Measurements from ENCODE around the gene ZNF473. TPM values are rescaled to one million over a fixed set of nuclear protein-coding genes. Genes with fewer than 3 reads are reported as not detected.

The ZNF473 gene
- total and polyA plus RNA-seq, 2 experiments from 2014 or later, result 3.3 to 18.9 TPM

DNA sequence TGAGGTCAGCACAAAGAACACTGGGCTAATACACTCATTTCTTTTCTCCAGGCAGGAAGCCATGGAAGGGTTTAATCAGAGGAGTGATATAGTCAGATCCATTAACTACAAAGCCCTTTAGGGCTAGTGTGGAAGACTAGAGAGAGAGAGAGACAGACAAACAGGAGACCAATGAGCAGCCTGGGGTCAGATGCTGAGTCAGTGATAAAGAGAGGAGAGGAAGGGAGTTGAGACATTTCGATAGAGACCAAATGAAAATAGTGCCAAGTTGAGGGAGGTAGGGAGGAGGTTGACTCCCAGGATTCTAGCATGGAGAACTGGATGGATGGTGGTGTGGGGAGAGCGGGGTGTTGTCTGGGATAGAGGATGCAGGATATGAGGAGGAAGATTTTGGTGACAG is 18.2 kb downstream of the ZNF473 start (continued):
- TF ChIP-seq, protein P1, sequence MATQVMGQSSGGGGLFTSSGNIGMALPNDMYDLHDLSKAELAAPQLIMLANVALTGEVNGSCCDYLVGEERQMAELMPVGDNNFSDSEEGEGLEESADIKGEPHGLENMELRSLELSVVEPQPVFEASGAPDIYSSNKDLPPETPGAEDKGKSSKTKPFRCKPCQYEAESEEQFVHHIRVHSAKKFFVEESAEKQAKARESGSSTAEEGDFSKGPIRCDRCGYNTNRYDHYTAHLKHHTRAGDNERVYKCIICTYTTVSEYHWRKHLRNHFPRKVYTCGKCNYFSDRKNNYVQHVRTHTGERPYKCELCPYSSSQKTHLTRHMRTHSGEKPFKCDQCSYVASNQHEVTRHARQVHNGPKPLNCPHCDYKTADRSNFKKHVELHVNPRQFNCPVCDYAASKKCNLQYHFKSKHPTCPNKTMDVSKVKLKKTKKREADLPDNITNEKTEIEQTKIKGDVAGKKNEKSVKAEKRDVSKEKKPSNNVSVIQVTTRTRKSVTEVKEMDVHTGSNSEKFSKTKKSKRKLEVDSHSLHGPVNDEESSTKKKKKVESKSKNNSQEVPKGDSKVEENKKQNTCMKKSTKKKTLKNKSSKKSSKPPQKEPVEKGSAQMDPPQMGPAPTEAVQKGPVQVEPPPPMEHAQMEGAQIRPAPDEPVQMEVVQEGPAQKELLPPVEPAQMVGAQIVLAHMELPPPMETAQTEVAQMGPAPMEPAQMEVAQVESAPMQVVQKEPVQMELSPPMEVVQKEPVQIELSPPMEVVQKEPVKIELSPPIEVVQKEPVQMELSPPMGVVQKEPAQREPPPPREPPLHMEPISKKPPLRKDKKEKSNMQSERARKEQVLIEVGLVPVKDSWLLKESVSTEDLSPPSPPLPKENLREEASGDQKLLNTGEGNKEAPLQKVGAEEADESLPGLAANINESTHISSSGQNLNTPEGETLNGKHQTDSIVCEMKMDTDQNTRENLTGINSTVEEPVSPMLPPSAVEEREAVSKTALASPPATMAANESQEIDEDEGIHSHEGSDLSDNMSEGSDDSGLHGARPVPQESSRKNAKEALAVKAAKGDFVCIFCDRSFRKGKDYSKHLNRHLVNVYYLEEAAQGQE (IDR thresholded peaks at IDR 0.05; ENCODE audit: unreplicated experiment), result no peak
- no peak for TF ChIP-seq EZH2phosphoT487 (IDR thresholded peaks at IDR 0.05; ENCODE audit: unreplicated experiment)
- TF ChIP-seq ZNF331 (CRISPR knock-in tag; IDR thresholded peaks at IDR 0.05; ENCODE audit: low read depth), result no peak
- TF ChIP-seq CREB1 (CRISPR knock-in tag; IDR thresholded peaks at IDR 0.05; ENCODE audit: low read depth), result no peak
- TF ChIP-seq STAT1 (IDR thresholded peaks at IDR 0.05; ENCODE audit: unreplicated experiment), result no peak
- TF ChIP-seq, protein P2, sequence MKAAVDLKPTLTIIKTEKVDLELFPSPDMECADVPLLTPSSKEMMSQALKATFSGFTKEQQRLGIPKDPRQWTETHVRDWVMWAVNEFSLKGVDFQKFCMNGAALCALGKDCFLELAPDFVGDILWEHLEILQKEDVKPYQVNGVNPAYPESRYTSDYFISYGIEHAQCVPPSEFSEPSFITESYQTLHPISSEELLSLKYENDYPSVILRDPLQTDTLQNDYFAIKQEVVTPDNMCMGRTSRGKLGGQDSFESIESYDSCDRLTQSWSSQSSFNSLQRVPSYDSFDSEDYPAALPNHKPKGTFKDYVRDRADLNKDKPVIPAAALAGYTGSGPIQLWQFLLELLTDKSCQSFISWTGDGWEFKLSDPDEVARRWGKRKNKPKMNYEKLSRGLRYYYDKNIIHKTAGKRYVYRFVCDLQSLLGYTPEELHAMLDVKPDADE (IDR thresholded peaks at IDR 0.05), result no peak
- TF ChIP-seq JUNB (IDR thresholded peaks at IDR 0.05; ENCODE audit: unreplicated experiment), result no peak

DNA sequence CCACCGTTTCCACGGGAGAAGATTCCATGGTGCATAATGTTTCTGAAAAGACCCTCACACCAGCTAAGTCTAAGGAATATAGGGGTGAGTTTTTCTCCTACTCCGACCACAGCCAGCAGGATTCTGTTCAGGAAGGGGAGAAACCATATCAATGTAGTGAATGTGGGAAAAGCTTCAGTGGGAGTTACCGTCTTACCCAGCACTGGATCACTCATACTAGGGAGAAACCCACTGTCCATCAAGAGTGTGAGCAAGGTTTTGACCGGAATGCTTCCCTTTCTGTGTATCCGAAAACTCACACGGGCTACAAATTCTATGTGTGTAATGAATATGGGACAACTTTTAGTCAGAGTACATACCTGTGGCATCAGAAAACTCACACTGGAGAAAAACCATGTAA is 19.1 kb downstream of the ZNF473 start:
- Mint-ChIP-seq H3K4me1 (no peaks in the 10 kb centered on the region), H3K27ac (no peak overlapping the region), H3K27me3 (ENCODE audit: insufficient read depth, low read depth, poor library complexity) (peaks cover 11% of the 10 kb centered on the region), H3K9me3 (peaks cover 95% of the 10 kb centered on the region), H3K4me3 (no peak overlapping the region), H3K36me3 (ENCODE audit: low read depth) (peaks cover 98% of the 10 kb centered on the region)
- H2AFZ ChIP-seq, result no peak overlapping the region
- no peak overlapping the region for H3K4me2 ChIP-seq
- H3K79me2 ChIP-seq (replicated peaks; ENCODE audit: insufficient read depth), result no peaks in the 10 kb centered on the region
- DNase-seq (ENCODE audit: low spot score), result no peak
- H3K27ac ChIP-seq (ENCODE audit: low read depth), result no peak overlapping the region
- no peaks in the 10 kb centered on the region for H3K27me3 ChIP-seq (ENCODE audit: insufficient read depth)
- peaks cover 46% of the 10 kb centered on the region for H3K36me3 ChIP-seq (ENCODE audit: insufficient read depth)
- ATAC-seq, result no peak
- no peaks in the 10 kb centered on the region for H3K9me2 ChIP-seq (ENCODE audit: insufficient read depth)
- no peaks in the 10 kb centered on the region; the same call in 1 of the 2 replicates for H3F3A ChIP-seq (replicated peaks; ENCODE audit: low read depth)
- H3K4me3 ChIP-seq, result no peak overlapping the region
- no peaks in the 10 kb centered on the region for H4K20me1 ChIP-seq (replicated peaks; ENCODE audit: insufficient read depth)
- H3K4me1 ChIP-seq (ENCODE audit: insufficient read depth), result no peaks in the 10 kb centered on the region
- TF ChIP-seq CREB1 (CRISPR knock-in tag; IDR thresholded peaks at IDR 0.05; ENCODE audit: low read depth) (no peak), EZH2phosphoT487 (IDR thresholded peaks at IDR 0.05; ENCODE audit: unreplicated experiment) (no peak), ZNF114 (CRISPR knock-in tag; IDR thresholded peaks at IDR 0.05) (no peak), JUNB (IDR thresholded peaks at IDR 0.05; ENCODE audit: unreplicated experiment) (no peak), POLR2AphosphoS5 (IDR thresholded peaks at IDR 0.05; ENCODE audit: low read depth) (no peak), STAT1 (IDR thresholded peaks at IDR 0.05; ENCODE audit: unreplicated experiment) (no peak)
- TF ChIP-seq, protein P3, sequence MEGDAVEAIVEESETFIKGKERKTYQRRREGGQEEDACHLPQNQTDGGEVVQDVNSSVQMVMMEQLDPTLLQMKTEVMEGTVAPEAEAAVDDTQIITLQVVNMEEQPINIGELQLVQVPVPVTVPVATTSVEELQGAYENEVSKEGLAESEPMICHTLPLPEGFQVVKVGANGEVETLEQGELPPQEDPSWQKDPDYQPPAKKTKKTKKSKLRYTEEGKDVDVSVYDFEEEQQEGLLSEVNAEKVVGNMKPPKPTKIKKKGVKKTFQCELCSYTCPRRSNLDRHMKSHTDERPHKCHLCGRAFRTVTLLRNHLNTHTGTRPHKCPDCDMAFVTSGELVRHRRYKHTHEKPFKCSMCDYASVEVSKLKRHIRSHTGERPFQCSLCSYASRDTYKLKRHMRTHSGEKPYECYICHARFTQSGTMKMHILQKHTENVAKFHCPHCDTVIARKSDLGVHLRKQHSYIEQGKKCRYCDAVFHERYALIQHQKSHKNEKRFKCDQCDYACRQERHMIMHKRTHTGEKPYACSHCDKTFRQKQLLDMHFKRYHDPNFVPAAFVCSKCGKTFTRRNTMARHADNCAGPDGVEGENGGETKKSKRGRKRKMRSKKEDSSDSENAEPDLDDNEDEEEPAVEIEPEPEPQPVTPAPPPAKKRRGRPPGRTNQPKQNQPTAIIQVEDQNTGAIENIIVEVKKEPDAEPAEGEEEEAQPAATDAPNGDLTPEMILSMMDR (conservative IDR thresholded peaks at IDR 0.05; ENCODE audit: low read depth in 2 of 2), result no peak
- TF ChIP-seq, protein P4, sequence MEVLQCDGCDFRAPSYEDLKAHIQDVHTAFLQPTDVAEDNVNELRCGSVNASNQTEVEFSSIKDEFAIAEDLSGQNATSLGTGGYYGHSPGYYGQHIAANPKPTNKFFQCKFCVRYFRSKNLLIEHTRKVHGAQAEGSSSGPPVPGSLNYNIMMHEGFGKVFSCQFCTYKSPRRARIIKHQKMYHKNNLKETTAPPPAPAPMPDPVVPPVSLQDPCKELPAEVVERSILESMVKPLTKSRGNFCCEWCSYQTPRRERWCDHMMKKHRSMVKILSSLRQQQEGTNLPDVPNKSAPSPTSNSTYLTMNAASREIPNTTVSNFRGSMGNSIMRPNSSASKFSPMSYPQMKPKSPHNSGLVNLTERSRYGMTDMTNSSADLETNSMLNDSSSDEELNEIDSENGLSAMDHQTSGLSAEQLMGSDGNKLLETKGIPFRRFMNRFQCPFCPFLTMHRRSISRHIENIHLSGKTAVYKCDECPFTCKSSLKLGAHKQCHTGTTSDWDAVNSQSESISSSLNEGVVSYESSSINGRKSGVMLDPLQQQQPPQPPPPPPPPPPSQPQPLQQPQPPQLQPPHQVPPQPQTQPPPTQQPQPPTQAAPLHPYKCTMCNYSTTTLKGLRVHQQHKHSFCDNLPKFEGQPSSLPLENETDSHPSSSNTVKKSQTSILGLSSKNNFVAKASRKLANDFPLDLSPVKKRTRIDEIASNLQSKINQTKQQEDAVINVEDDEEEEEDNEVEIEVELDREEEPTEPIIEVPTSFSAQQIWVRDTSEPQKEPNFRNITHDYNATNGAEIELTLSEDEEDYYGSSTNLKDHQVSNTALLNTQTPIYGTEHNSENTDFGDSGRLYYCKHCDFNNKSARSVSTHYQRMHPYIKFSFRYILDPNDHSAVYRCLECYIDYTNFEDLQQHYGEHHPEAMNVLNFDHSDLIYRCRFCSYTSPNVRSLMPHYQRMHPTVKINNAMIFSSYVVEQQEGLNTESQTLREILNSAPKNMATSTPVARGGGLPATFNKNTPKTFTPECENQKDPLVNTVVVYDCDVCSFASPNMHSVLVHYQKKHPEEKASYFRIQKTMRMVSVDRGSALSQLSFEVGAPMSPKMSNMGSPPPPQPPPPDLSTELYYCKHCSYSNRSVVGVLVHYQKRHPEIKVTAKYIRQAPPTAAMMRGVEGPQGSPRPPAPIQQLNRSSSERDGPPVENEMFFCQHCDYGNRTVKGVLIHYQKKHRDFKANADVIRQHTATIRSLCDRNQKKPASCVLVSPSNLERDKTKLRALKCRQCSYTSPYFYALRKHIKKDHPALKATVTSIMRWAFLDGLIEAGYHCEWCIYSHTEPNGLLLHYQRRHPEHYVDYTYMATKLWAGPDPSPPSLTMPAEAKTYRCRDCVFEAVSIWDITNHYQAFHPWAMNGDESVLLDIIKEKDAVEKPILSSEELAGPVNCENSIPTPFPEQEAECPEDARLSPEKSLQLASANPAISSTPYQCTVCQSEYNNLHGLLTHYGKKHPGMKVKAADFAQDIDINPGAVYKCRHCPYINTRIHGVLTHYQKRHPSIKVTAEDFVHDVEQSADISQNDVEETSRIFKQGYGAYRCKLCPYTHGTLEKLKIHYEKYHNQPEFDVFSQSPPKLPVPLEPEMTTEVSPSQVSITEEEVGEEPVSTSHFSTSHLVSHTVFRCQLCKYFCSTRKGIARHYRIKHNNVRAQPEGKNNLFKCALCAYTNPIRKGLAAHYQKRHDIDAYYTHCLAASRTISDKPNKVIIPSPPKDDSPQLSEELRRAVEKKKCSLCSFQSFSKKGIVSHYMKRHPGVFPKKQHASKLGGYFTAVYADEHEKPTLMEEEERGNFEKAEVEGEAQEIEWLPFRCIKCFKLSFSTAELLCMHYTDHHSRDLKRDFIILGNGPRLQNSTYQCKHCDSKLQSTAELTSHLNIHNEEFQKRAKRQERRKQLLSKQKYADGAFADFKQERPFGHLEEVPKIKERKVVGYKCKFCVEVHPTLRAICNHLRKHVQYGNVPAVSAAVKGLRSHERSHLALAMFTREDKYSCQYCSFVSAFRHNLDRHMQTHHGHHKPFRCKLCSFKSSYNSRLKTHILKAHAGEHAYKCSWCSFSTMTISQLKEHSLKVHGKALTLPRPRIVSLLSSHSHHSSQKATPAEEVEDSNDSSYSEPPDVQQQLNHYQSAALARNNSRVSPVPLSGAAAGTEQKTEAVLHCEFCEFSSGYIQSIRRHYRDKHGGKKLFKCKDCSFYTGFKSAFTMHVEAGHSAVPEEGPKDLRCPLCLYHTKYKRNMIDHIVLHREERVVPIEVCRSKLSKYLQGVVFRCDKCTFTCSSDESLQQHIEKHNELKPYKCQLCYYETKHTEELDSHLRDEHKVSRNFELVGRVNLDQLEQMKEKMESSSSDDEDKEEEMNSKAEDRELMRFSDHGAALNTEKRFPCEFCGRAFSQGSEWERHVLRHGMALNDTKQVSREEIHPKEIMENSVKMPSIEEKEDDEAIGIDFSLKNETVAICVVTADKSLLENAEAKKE (CRISPR knock-in tag; IDR thresholded peaks at IDR 0.05), result no peak
- TF ChIP-seq, protein P2 (IDR thresholded peaks at IDR 0.05), result no peak
